Stimulated activated naive B cell treated with anti-CD40 and anti-IgM and Interleukin-4, amounts not matched to agents 10 μg/mL and 1 μg/mL and 100 μg/mL, for 72 hours (primary cell): ENCODE results near the gene KDM6A.
"Not testable (repeated sequence)": the region's sequence is repeated elsewhere in the genome, so short reads cannot be mapped to it uniquely, and the experiment has no call there.

ENCODE experiments used
- ATAC-seq, 2 donors: fragments of 150-1000 bp; cut with Tn5 transposase; replicated peaks; 2 replicates each; pipeline ENCODE4 v1.10.0; 2021; ENCODE audit warnings: moderate library complexity in 1 of 2
- DNase-seq: peaks from one replicate; pipeline ENCODE4 v3.0.0; 2021
- H3K27ac Mint-ChIP-seq: one replicate; pipeline ENCODE4 v1.8.0; 2022; ENCODE audit warnings: mild to moderate bottlenecking, mixed read lengths
- H3K27me3 Mint-ChIP-seq, 2 donors: one replicate each; pipeline ENCODE4 v1.8.0; 2022; ENCODE audit warnings: mixed read lengths in 2 of 2
- H3K36me3 Mint-ChIP-seq, 2 donors: one replicate each; pipeline ENCODE4 v1.8.0; 2022; ENCODE audit warnings: mixed read lengths in 2 of 2, mild to moderate bottlenecking in 1 of 2
- H3K4me1 Mint-ChIP-seq, 2 donors: one replicate each; pipeline ENCODE4 v1.8.0; 2022; ENCODE audit warnings: mixed read lengths in 2 of 2, mild to moderate bottlenecking in 1 of 2
- H3K4me3 Mint-ChIP-seq, 2 donors: one replicate each; pipeline ENCODE4 v1.8.0; 2022; ENCODE audit warnings: mild to moderate bottlenecking in 2 of 2, mixed read lengths in 2 of 2, moderate library complexity in 1 of 2
- H3K9me3 Mint-ChIP-seq, 2 donors: one replicate each; pipeline ENCODE4 v1.8.0; 2022; ENCODE audit warnings: mixed read lengths in 2 of 2, mild to moderate bottlenecking in 1 of 2

Gene KDM6A

DNA sequence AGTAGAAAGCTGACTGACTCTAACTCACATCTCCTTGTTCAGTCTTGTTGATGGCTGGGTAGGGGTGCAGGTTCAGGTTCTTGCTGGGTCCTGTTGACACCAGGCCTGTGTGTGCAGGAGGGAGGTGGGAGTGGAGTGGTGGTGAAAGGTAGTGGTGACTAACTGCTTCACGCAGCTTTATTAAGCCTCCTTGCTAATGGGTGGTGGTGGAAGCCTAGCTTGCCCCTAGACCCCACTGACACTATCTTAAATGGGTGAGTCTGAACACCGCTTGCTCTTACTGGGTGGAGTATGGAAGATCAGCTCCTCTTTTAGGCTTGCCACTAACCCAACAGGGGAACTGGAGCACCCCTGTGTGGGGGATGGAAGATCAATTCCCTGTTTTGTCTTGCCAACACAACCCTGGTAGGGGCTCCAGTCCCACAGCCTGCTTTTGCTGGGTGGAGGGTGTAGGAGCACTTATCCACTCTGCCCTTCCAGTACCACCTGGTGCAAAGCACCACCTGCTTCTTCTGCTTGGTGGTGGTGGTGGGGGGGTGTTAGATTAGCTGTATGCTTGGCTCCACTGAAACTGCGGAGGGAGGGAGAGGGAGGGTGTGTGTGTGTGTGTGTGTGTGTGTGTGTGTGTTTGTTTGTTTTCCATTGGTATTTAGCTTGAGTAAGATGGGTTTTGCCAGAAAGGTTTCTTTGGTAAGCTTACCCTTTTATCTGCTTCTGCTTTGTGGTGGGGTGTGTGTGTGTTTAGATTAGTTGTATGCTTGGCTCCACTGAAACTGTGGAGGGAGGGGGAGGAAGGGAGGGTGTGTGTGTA is 25.6 kb downstream of the KDM6A start:
- peak; percentile 58 for DNase-seq
- Mint-ChIP-seq H3K27ac (peak overlapping the region; percentile 27), H3K4me1 (peaks cover 36 to 47% of the 10 kb centered on the region in 2 donors), H3K27me3 (no peaks in the 10 kb centered on the region), H3K36me3 (peaks cover 5 to 37% of the 10 kb centered on the region in 2 donors), H3K4me3 (peak overlapping the region; percentile 22 to 61), H3K9me3 (peaks cover 3 to 13% of the 10 kb centered on the region in 2 donors)
- ATAC-seq, result peak; percentile 89 to 92

DNA sequence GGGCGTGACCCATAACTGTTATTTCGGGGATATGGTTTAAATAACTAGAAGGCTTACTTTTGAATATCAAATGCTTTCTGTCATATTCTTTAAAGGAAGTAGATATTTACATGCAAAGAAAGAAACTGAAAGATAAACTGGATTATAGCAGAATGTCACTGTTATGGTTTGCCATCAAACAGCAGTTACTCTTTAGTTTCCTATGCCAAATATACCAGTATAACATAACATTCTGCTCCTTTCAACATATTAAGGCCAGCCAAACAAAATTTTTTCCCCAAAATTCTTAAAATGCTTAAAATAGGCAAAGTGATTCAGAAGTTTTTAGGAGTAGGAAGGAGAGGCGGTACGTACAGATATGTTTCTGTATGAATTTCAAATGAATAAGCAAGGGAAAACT is 27.0 kb downstream of the KDM6A start:
- Mint-ChIP-seq H3K36me3 (peaks cover 5 to 31% of the 10 kb centered on the region in 2 donors), H3K27ac (peak overlapping the region; percentile 83), H3K4me1 (peaks cover 44 to 55% of the 10 kb centered on the region in 2 donors), H3K27me3 (no peaks in the 10 kb centered on the region), H3K4me3 (peak overlapping the region in 1 of 2 donors; percentile 57), H3K9me3 (peaks cover 3 to 13% of the 10 kb centered on the region in 2 donors)
- ATAC-seq (no peak), DNase-seq (no peak)

DNA sequence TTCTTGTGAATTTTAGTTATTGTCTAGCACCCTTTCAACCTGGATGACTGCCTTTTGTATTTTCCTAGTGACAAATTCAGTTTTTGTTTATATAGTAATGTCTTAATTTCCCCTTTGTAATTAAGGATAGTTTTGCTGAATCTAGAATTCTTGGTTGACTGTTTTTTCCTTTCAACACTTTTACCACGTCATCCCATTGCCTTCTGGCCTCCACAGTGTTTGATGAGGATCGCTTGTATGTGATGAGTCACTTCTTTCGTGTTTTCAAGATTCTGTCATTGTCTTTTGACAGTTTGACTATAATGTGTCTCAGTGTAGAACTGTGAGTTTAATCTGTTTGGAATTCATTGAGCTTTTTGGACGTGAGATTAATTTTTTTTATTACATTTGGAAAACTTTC is 30.1 kb downstream of the KDM6A start:
- Mint-ChIP-seq H3K27me3 (no peaks in the 10 kb centered on the region), H3K27ac (no peak overlapping the region), H3K36me3 (peaks cover 0 to 11% of the 10 kb centered on the region in 2 donors), H3K9me3 (peaks cover 1 to 6% of the 10 kb centered on the region in 2 donors), H3K4me3 (no peak overlapping the region), H3K4me1 (peaks cover 53 to 64% of the 10 kb centered on the region in 2 donors)
- DNase-seq, result no peak
- no peak for ATAC-seq

DNA sequence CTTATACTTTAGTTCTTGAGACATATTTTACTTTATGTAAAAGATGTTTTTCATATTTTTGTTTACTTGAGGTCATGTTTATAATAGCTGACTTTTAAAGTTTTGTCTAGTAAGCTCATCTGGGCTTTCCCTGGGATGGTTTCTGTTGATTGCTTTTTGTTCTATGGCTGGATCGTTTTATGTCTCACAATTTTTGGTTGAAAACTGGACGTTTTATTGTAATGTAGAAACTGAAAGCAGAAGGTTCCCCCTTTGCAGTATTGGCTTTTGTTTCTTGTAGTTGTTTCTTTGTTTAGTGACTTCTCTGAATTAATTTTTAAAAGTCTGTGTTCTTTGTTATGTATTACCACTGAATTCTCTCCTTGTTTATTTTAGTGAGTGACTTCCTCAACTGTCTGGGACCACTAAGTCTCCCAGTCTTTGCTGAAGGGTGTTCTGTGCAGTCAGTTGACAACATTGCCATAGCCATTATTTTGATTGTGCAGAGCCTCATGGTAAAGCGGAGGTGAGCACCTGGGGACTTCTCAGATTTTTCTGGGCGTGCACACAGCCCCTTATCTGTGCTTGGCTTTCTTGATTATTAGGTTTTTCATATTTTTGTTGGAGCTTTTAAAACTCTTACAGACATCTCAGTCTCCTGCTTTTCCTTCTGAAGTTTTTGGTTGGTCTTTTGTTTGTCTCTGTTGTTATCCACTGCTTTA is 31.0 kb downstream of the KDM6A start:
- H3K36me3 Mint-ChIP-seq, result peaks cover 0 to 7% of the 10 kb centered on the region in 2 donors
- peaks cover 51 to 61% of the 10 kb centered on the region in 2 donors for H3K4me1 Mint-ChIP-seq
- H3K27me3 Mint-ChIP-seq, result no peaks in the 10 kb centered on the region
- ATAC-seq (peak; percentile 38 to 52), DNase-seq (no peak)
- peak overlapping the region; percentile 57 to 61 for H3K4me3 Mint-ChIP-seq
- peaks cover 1 to 6% of the 10 kb centered on the region in 2 donors for H3K9me3 Mint-ChIP-seq
- H3K27ac Mint-ChIP-seq, result peak overlapping the region; percentile 16

DNA sequence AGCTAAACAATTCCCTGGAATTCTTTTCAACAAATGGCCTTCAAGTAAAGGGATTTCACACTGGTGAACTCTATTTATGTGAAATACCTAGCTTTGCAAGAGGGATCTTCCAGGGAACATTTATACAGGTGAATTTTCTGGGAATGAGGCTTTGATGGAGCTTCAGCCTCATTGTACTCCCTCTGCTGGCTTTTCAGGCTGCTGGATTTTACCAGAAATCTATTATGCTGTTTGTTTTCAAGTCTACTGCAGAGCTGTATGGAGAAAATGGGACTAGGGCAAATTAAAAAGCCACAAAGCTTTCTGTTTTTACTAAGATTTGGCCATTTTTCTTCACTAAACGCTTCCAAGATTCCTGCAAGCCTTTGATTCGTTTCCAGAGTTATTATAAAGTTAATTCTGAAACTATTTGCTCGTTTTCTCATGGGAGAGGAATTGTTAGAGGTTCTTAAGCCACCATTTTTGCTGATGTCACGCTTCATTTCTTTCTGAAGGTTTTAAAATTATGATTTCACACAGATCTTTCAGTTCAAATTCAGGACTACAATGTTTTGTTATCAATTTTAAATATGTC is 31.6 kb downstream of the KDM6A start:
- H3K27me3 Mint-ChIP-seq, result no peaks in the 10 kb centered on the region
- peak overlapping the region in 1 of 2 donors; percentile 61 for H3K4me3 Mint-ChIP-seq
- DNase-seq (no peak), ATAC-seq (no peak)
- H3K9me3 Mint-ChIP-seq, result peaks cover 1 to 6% of the 10 kb centered on the region in 2 donors
- peaks cover 47 to 54% of the 10 kb centered on the region in 2 donors for H3K4me1 Mint-ChIP-seq
- H3K36me3 Mint-ChIP-seq, result peaks cover 0 to 7% of the 10 kb centered on the region in 2 donors
- H3K27ac Mint-ChIP-seq, result no peak overlapping the region

DNA sequence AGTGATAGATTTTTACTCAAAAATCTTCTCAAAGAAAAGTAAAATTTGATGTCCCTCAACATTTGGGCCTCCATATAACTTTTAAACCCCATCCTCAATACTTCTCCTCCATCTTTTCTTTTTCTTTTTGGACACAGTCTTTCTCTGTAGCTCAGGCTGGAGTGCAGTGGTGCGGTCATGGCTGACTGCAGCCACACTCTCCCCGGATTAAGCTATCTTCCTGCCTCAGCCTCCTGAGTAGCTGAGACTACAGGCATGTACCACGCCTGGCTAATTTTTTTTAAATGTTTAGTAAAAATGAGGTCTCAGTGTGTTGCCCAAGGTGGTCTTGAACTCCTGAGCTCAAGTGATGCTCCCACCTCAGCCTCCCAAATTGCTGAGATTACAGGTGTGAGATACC is 33.1 kb downstream of the KDM6A start:
- peak in 1 of 2 donors; percentile 41 for ATAC-seq
- peak overlapping the region; percentile 1 for H3K27ac Mint-ChIP-seq
- H3K4me1 Mint-ChIP-seq, result peaks cover 44 to 45% of the 10 kb centered on the region in 2 donors
- H3K27me3 Mint-ChIP-seq, result no peaks in the 10 kb centered on the region
- peak overlapping the region; percentile 25 for H3K4me3 Mint-ChIP-seq
- H3K9me3 Mint-ChIP-seq, result peaks cover 1 to 6% of the 10 kb centered on the region in 2 donors
- DNase-seq, result no peak
- peaks cover 0 to 7% of the 10 kb centered on the region in 2 donors for H3K36me3 Mint-ChIP-seq

DNA sequence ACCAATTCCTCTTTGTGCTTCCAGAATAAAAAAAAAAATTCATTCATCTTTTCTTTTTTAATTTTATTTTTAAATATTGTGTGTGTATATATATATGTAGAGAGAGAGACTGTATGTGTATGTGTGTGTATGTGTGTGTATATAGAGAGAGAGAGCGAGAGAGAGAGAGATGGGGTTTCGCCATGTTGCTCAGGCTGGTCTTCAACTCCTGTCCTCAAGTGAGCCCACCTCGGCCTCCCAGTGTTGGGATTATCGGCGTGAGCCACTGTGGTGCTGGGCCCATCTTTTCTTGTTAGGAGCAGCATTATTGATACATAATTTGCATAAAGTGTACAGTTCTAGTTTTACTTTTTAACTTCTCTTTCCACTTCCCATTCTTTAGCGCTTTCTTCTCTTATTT is 33.6 kb downstream of the KDM6A start:
- ATAC-seq (peak in 1 of 2 donors; percentile 30), DNase-seq (no peak)
- Mint-ChIP-seq H3K9me3 (peaks cover 1 to 6% of the 10 kb centered on the region in 2 donors), H3K36me3 (peaks cover 0 to 11% of the 10 kb centered on the region in 2 donors), H3K4me3 (peak overlapping the region; percentile 39 to 48), H3K4me1 (peaks cover 43 to 45% of the 10 kb centered on the region in 2 donors), H3K27me3 (no peaks in the 10 kb centered on the region), H3K27ac (peak overlapping the region; percentile 60)

DNA sequence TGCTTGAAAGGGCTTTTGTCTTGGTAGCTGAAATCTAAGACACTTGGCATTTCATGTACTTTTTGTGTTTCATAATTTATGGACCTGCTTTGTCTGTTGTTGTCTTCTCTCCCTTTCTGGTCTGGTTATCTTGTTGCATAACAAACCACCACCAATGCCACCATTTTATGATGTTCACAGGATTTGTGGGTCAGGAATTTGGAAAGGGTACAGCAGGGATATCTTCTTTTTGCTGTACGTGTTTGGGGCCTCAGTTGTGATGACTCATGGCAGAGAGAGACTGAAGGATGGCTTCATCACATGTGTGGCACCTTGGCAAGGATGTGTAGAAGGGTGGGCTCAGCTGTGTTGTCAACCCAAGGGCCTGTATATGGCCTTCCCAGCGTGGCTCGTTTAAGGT is 35.2 kb downstream of the KDM6A start:
- H3K9me3 Mint-ChIP-seq, result peaks cover 1 to 4% of the 10 kb centered on the region in 2 donors
- no peak overlapping the region for H3K4me3 Mint-ChIP-seq
- H3K27me3 Mint-ChIP-seq, result no peaks in the 10 kb centered on the region
- peaks cover 2 to 11% of the 10 kb centered on the region in 2 donors for H3K36me3 Mint-ChIP-seq
- DNase-seq, result no peak
- H3K27ac Mint-ChIP-seq, result peak overlapping the region; percentile 70
- peaks cover 42% of the 10 kb centered on the region in 2 donors for H3K4me1 Mint-ChIP-seq
- no peak for ATAC-seq

DNA sequence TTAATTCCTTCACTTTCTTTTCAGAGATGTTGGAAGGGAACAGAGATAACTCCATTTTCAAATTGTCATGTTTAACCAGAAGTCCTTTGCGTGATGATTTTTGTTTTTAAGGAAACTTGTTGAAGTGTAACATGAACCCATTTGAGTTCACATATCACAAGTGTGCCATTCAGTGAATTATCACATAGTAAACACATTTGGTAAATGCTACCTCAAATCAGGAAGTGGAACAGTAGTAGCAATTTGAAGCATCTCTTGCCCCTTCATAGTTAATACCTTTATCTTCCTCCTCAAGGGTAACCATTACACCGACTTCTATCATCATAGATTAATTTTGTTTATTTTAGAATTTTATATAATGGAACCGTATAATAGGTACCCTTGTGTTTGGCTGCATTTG is 35.8 kb downstream of the KDM6A start:
- no peak overlapping the region for H3K4me3 Mint-ChIP-seq
- H3K36me3 Mint-ChIP-seq, result peaks cover 2 to 7% of the 10 kb centered on the region in 2 donors
- peak overlapping the region; percentile 59 for H3K27ac Mint-ChIP-seq
- ATAC-seq (peak; percentile 66 to 77), DNase-seq (no peak)
- H3K9me3 Mint-ChIP-seq, result no peaks in the 10 kb centered on the region
- H3K27me3 Mint-ChIP-seq, result no peaks in the 10 kb centered on the region
- peaks cover 39 to 40% of the 10 kb centered on the region in 2 donors for H3K4me1 Mint-ChIP-seq

DNA sequence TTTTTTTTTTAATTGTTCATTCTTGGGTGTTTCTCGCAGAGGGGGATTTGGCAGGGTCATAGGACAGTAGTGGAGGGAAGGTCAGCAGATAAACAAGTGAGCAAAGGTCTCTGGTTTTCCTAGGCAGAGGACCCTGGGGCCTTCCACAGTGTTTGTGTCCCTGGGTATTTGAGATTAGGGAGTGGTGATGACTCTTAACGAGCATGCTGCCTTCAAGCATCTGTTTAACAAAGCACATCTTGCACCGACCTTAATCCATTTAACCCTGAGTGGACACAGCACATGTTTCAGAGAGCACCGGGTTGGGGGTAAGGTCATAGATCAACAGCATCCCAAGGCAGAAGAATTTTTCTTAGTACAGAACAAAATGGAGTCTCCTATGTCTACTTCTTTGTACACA is 37.5 kb downstream of the KDM6A start:
- not testable (repeated sequence) for H3K27ac Mint-ChIP-seq, H3K4me3 Mint-ChIP-seq

DNA sequence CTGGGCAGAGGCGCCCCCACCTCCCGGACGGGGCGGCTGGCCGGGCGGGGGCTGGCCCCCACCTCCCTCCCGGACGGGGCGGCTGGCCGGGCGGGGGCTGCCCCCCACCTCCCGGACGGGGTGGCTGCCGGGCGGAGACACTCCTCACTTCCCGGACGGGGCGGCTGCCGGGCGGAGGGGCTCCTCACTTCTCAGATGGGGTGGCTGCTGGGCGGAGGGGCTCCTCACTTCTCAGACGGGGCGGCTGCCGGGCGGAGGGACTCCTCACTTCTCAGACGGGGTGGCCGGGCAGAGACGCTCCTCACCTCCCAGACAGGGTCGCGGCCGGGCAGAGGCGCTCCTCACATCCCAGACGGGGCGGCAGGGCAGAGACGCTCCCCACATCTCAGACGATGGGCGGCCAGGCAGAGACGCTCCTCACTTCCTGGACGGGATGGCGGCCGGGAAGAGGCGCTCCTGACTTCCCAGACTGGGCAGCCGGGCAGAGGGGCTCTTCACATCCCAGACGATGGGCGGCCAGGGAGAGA is 38.1 kb downstream of the KDM6A start:
- Mint-ChIP-seq H3K27ac (peak overlapping the region; percentile 51), H3K4me1 (peaks cover 37 to 39% of the 10 kb centered on the region in 2 donors)
- ATAC-seq, DNase-seq, H3K36me3 Mint-ChIP-seq, H3K4me3 Mint-ChIP-seq, H3K27me3 Mint-ChIP-seq, H3K9me3 Mint-ChIP-seq: not testable (repeated sequence)

More for the DNA sequence above, 37.5 kb downstream of the KDM6A start:
- H3K27me3 Mint-ChIP-seq, H3K9me3 Mint-ChIP-seq, H3K36me3 Mint-ChIP-seq, DNase-seq, ATAC-seq: not testable (repeated sequence)
- peaks cover 36 to 42% of the 10 kb centered on the region in 2 donors for H3K4me1 Mint-ChIP-seq

DNA sequence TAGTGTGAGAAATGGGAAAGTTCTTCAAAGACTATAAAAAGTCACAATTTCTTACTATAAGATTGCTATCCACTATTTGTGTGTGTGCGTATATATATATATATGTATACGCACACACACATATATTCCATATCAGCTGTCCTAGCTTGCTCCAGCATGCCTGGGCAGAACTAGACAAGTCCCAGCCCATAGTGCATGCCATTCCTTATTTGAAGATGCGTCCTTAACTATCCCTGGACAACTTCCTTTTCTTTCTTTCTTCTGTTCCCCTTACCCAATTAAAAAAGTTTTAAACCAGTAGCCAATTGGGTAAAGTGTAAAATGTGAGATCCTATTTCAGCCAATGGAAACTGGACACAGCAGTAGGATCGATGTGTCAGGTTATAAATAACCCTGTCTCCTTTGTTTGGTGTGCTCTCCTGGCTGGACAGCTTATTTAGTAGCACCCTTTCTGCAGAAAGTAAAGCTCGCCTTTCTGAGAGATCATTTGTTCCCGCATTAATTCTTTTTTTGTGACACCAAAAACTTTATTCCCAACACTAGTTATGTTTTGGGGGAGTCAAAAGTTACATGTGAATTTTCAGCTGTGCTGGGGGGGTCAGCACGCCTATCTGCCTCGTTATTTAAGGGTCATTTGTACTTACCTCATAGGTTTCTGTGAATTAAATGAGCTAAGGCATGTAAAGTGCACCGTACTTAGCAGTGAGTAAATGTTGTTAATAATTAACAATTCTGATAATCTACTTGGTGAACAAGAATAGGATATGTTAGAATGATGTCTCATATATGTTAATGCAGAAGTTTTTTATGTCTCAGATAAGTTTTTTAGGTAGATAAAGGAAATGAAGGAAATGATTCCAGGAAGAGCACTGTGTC is 40.9 kb downstream of the KDM6A start:
- H3K4me1 Mint-ChIP-seq, result peaks cover 15 to 22% of the 10 kb centered on the region in 2 donors
- H3K27me3 Mint-ChIP-seq, result no peaks in the 10 kb centered on the region
- H3K4me3 Mint-ChIP-seq, result no peak overlapping the region
- ATAC-seq (peak in 1 of 2 donors; percentile 33), DNase-seq (no peak)
- no peaks in the 10 kb centered on the region for H3K9me3 Mint-ChIP-seq
- H3K27ac Mint-ChIP-seq, result no peak overlapping the region
- H3K36me3 Mint-ChIP-seq, result peaks cover 2 to 7% of the 10 kb centered on the region in 2 donors

DNA sequence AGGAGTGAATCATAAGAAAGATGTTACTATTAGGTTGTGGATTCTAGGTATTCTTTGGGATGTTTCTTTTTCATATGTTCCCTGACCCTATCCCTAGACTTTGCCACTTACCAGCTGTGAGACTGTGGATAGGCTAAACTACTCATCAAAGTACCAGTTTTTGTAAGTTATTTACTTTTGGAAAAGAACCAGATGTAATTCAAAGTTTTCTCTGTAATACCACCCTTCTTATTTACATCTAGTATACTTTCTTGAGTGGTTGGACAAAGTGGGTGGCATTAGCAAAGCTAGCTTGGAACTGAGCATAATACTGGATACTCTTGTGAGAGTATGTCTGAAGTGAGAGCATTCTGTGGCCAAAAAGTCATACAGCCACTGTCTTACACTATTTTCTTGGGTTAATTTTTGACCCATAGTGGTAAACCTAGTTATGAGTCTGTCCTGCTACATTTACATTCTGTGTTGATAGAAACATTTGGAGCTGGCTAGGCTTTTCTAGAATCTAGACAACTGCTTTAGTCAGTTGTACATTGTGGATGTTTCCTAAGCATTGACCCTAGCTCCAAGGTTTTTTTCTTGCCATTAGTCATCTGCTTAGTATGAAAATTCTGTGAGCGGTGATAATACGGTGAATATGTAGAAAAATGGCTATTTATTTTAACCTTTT is 41.7 kb downstream of the KDM6A start:
- ATAC-seq (peak; percentile 56 to 85), DNase-seq (no peak)
- Mint-ChIP-seq H3K4me3 (no peak overlapping the region), H3K27ac (no peak overlapping the region), H3K4me1 (peaks cover 21 to 22% of the 10 kb centered on the region in 2 donors), H3K9me3 (peaks cover 0 to 4% of the 10 kb centered on the region in 2 donors), H3K27me3 (no peaks in the 10 kb centered on the region), H3K36me3 (peaks cover 2 to 11% of the 10 kb centered on the region in 2 donors)
